ENCODE results near the gene PHLDA1.

- TF ChIP-seq EZH2 (IDR thresholded peaks at IDR 0.05; ENCODE audit: low read length) (no peak), CTCF (optimal IDR thresholded peaks at IDR 0.05 in 1 of 3, IDR thresholded peaks at IDR 0.05 in 1 of 3, conservative IDR thresholded peaks at IDR 0.05 in 1 of 3; ENCODE audit: extremely low read depth in 1 of 3, insufficient read depth in 2 of 3, low read length in 3 of 3) (no peak)
Measured at GRCh38 chr12:76028571-76029277, 2.9 kb downstream of the PHLDA1 start.

Data from keratinocyte (primary cell).